OCI-M2 (cell line): ENCODE results near the gene TPCN1.

Source experiments
- DNase-seq: peaks from one replicate; lab custom pipeline; 2025; ENCODE audit not compliant: unreplicated experiment; lab: John Stamatoyannopoulos, UW

TPCN1 gene

DNA sequence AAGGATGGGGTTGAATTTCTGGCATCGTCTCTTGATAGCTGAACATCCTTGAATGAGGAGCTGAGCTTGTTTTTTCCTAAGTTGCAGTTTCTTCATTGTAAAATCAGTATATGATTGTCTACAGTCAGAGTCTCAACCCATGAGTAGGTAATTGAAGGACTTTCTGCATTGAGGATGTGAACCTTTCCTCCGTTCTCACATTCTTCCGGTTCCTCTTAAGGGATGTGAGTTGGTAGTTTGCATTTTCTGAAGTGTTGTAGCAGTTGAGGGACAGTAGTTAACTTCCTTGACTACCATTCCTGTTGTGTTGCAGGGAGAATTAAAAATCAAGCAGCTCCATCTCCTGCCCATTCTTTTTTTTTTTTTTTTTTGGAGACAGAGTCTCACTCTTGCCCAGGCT is 19.1 kb downstream of the TPCN1 start:
- no peak for DNase-seq

DNA sequence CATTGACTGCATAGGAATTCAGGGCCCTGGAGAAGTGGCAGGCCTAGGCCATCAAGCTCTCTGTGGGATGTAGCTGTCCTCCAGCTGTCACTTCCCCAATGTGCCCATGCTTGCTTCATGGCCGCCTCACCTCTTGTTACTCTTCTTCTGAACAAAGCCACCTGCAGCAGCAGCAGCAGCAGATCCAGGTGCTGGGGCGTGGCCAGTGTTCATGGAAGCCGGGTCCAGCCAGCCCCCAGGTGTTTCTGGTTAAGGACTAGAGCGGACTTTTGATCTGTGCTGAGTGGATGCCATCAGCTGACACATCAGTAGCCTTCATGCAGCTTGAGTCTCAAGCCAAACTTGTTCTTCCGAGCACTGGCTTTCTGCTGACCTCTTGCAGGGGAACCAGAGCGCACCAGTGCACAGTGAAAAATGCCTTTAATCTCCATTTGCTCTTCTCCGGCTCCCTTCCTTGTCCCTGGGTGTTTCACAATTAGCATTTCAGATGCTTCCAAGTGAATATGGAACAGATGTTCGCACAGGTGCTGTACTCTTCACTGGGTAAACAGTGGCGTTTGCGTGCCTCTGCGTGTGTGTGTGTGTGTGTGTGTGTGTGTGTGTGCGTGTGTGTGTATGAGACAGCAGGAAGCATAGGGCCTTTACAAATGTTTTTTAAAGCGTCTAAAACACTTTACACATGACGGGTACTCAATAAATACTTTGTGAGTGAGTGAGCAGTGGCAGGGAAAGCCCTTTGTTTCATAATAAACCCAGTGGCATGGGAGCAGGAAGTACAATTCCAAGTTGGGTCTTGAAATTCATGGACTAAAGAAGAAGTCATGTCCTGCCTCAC is 20.1 kb downstream of the TPCN1 start:
- DNase-seq = no peak

DNA sequence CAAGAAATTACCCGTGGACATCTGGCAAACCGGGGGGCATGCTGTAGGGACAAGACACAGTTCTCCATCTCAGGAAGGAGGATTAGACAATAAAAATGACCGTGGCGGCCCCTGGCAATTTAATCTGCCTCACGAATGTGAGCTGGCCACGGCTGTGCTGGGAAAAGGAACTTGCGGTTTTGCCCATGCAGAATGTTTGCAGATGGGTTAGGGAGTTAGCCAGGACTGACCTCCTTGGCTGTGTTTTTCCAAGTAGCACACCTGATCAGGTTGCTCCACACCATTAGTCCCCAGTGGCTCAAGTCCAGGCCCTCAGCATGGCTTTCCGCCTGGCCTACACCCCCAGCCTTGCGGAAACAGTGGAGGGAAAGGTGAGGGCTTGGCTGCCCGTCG is 20.8 kb downstream of the TPCN1 start:
- DNase-seq = no peak

DNA sequence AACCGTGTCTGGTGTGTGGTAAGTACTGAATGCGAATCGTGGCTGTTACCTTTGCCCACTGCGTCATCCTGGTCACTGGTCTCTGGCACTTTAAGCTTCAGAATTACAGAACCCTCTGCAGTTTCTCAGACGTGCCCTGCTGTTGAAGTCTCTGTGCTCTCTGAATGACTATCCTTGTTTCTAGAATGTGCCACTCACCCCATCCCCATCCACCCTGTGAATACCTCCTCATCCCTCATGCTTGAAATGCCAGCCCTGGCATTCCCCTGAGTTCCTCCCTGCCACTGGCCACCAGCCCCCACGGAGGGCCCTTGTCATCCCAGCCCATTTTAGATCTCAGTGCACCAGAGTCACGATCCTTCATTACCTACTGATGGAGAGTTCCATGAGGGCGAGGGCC is 21.3 kb downstream of the TPCN1 start:
- no peak for DNase-seq

DNA sequence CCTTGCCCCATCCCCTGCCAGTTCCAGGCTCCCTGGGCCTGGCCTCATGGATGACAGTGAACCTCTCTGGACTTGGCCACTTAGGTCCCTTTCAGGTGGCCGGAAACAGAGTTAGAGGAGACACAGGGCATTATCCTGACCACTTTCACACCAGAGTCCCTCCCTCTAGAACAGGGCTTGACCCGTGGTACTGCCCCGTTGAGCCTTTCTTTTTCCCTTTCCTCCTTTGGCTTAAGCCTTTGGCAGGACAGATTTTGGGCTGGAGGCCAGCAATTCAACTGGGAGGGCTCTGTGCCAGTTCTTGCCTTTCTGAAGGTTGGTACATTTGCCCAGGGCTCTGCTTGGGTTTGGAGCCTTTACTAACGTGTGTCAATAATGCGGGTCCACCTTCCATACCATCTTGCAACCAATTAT is 22.8 kb downstream of the TPCN1 start:
- no peak for DNase-seq

DNA sequence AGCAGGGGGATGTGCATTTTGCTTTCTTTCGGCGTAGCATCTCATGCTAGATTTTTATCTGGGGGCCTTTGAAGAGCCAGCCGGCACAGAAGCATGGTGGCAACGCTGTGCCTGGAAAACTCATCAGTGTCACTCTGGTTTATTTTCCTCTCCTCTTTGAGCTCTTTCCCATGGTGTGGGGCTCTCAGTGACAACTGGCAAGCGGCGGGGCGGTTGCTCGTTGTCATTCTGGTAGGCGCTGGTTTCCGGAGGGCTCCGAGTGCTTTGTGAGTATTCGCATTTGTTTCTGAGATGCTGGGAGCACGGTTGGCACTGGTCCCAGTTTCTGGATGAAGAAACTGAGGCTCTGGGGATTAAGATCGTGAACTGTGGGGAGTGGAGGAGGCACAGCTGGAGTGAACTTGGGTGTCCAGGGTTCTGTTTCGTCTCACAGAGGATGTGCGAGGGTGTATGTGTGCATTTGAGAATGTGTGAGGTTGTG is 23.3 kb downstream of the TPCN1 start:
- no peak for DNase-seq

DNA sequence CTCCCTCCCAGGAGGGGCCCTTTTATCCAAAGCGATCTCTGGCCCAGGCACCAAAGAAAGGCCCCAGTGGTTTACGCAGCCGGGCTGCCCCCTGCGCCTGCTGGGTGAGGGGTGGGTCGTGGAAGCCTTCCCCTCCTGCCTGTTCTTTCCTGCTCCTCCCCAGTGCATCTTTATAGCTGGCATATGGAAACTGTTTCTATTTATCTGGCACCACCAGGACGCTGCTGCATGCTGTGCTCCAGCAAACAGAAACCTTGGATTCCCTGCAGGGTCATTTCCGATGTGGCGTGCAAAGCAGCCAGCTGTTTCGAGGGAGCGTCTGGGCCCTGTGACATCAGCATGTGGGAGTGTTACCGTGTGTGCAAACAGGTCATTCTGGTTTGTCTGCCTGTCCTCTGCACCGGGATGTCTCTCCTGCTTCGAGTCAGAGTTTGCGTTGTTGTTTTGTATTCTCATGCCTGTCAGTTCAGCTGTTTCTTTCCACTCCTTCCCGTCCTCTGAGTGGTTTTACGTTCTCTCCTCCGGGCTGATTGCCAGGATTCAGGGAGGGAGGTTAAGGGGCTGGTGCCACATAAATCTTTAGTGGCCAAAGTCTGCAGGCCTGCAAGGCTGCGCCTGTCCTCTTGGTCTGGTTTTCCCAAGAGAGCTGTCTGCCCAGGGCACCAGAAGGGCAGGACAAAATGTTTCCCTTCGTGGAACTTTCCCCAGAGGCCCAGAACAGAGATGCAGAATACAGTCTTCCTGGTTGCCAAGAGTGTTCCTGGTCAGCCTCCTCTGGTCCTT is 24.6 kb downstream of the TPCN1 start:
- no peak for DNase-seq

DNA sequence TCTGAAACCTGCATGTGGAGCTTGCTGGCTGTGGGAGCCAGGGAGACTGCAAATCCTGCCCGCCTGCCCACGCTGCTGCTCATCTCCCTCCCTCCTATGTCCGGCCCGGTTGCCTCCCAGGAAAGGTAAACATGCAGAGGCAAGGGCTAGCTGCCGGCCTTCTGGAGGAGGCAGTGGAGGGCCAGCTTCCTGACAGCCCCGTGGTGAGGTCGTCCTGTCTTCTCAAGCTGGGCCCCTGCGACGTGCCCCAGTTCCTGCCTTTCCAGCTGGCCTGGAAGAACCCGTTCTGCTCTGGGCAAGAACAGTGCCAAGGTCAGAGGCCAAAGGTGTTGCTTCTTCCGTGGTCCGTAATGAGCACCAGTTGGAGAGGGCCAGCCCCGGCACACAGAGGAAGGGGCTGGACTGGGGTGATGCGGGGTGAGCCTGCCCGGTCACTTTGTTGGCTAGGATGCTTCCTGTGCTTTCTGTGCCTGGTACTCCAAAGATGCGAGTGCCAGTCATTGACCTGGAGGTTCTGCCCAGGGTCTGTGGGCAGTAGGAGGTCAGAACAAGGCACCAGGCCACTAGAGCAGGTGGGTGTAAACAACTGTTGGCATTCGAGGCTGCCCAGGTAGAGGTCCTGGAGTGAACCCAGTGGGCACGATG is 25.3 kb downstream of the TPCN1 start:
- DNase-seq = no peak

DNA sequence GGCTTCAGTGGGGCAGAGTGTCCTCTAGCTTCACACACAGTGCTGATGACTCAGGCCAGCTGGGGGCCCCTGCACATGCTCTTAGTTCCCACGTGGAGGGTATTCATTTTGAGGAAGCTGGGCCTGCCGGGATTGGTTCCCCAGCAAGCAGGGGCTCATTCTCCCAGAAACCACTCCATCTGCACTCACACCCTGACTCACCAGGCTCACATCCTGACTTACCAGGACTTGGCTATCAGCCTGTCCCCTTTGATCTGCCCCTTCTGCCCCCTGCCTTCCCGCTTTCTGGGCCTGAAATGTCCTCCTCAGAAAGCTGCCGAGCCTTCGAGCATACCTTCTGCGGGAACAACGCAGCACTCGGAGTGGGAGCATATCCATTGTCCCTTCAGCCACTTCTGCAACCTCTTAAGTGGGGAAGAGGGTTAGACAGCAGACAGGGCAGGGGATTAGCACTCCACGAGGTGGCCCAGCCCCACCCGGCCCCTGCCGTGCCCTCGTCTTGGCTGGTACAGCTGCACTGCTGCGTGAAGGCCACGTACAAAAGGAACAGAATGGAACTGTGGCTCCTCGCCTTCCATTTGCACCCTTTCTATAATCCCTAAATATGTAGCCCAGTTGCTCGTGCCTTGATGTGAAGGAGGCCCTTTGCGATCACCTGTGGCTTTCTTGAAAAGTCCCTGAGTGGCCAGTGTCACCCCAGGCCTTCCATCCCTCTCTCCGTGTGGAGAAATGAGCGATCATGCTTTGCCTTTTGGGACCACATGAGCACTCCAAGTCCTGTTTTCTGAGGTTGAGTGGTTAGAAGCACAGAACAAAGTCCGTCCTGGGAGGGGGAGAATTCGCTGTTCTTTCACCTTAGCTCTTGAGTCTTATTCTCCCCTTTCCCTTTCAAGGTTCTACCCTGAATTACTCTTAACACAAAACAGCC is 26.1 kb downstream of the TPCN1 start:
- DNase-seq = no peak

DNA sequence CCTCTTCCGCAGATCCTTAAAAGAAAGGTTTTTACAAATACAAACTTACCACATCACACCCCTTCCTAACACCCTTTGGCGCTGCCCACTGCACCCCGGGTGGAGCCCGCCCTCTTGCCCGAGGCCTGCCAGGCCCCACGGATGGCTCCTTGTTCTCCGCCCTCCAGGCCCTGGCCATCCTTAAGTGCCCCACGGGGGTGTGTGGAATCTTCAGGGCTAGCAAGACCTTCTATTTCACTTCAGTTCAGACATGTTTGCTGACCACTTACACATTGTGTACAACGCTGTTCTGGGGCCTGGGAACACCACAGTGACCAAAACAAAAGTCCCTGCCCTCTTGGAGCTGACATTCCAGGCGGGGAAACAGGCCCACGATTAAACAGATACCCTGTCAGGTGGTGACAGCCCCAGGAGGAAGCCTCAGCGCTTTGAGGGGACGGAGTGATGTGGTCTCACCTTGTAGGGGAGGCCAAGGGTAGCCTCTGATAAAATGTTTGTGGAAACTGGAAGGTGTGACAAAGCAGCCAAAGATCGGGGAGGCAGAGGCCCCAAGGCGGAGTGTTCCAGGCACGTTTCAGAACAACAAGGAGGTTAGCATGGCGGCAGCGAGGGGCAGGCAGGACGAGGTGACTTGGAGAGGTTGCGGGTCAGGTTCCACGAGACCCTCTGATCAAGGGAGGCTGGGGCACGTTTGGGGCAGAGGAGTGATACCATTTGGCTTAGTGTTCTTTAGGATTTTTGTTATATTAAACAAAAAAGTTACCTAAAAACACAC is 27.0 kb downstream of the TPCN1 start:
- DNase-seq = no peak

DNA sequence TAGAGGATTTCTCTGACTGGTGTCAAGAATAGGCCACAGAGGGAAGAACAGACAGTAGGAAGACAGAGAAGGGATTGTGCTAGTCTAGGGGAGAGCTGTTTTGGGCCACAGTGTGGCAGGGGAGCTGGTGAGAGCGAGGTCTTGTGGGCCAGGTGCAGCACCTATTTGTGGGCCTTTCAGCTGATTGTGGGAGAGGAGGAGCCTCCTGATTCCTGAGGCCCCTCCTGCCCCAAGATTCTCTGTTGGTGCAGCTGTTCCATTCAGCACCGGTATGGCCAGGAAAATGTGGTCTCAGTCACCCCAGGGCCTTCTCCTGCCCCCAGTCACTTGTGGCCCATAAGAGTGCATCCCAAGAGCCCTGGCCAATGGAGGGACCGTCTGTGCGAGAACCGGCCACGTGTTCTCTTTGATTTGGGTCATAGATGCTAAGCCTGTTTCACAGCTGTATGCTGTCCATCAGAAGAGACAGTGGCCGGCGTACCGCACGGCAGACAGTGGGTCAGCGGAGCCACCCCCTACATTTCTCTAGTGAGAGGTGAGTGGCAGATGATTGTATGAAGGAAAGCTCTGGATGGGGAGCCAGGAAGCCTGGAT is 27.7 kb downstream of the TPCN1 start:
- DNase-seq = no peak

DNA sequence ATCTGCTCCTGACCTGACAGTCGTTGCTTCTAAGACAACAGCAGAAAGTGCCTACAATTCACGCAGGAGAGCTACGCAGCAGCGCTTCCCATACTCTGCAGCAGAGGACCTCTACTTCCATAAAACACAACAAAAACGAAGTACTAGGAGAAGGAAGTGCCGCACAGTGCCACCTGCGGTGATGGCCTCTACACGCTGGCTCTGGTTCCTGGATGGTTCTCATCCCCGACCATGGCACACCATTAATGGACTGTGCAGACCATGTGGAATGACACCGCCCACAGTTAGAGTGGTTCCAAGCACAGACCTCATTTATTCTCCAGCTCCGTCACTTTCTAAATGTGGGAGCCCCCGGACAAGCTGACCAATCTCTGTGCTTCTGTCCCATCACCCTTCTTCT is 28.3 kb downstream of the TPCN1 start:
- no peak for DNase-seq

DNA sequence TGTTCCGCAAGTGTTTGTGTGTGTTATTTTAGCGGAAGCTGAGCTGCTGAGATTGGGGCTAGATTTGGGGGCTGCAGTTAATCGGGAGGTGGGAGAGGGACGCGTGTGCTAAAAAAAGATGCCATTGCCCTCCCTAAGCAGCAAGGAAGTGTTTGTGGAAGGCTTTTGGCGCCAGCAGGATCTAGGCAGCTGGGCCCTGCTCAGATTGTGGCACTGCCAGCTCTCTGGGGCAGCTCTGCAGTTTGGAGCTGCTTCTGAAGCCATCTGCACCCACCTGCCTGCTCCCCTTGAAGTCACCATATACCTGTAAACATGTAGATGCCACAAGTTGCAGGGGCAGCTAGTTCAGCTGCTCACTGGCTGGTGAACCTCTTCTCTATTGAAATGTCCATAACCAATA is 28.8 kb downstream of the TPCN1 start:
- DNase-seq = no peak

DNA sequence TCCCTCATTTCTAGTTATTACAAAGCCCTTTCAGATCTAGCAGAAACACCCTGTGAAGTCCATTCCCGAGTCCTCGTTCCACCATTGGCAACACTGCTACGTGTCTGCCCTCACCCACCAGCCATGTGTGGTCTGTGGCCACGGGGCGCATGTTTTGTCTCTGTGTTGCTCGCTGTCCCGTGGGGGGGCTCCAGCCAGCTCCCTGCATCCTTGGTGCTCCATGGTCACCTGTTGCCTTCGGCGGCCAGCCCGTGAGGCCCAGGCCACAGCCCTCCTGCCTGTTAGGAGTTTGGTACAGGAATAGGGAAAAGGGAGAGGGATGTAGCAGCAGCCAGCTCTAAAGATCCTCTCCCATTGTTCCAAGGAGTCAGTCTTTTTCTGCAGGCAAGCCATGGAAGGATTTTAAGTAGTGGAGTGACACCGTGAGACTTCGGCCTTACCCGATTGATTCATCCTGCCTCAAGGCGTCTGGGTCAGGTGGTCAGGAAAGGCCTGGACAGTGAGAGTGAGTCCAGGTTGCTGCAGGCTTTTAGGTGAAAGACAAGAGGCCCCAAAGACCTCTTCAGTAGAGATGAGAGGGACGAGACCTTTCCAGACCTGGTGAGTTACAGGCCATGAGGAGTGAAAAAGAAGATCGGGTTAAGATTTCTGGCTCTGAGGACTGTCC is 30.3 kb downstream of the TPCN1 start:
- no peak for DNase-seq

DNA sequence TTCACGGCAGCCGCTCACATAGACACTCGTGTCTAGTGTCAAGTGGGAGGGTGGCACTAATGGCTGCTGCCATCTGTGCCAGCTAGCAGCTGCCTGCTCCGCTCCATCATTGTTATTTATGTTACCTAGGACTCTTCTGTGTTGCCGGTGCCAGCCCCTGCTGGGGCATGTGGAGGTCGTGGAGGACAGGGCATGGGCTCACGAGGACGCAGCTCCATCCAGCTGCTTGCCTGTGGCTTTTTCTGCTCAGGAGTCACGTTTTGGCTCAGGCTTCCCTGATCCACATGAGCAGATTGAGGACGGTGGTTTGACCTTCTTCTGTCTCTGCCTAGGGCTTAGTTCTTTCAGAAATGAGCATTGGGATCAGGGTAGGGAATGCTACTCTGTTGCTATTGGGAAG is 31.2 kb downstream of the TPCN1 start:
- DNase-seq = no peak

DNA sequence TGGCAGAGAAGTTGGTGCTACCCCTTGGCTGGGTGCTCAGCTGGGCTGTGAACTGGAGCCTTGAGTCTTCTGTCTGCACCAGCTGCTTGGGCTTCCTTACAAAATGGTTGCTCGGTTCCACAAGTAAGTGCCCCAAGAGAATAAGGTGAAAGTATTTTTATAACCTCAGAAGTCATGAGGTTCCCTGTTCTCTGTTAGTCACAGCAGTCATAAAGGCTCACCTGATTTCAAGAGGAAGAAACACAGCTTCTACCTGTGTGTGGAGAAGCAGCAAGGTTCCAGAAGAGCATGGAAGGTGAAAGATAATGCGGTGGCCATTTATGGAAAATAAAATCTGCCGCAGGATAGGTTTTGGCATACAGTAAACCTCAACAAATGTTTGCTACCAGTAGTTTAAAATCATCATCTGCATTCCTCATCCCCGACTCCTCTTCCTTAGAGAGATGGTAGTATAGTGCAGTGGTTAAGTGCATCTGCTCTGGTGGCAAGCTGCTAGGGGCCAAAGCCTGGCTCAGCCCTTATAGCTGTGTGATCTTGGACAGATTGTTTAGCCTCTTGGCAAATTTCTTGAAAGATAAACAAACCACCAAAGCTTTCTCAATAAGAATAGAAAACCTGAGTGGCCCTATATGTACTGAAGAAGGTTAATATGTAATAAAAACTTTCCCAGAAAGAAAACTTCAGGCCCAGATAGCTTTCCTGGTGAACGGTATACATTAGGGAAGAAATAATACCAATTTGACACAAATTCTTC is 32.4 kb downstream of the TPCN1 start:
- no peak for DNase-seq

DNA sequence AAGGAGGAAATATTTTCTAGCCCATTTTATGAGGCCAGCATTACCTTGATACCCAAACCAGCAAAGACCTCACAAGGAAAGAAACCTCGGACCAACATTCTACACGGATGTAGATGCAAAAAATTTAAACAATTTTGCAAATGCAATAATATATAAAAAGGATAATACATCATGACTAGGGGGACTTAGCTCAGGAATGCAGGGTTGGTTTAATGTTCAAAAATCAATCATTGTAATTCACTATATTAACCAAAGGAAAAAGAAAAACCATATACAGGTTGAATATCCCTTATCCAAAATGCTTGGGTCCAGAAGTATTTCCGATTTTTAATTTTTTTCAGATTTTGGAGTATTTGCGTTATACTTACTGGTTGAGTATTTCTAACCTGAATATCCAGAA is 33.0 kb downstream of the TPCN1 start:
- no peak for DNase-seq

DNA sequence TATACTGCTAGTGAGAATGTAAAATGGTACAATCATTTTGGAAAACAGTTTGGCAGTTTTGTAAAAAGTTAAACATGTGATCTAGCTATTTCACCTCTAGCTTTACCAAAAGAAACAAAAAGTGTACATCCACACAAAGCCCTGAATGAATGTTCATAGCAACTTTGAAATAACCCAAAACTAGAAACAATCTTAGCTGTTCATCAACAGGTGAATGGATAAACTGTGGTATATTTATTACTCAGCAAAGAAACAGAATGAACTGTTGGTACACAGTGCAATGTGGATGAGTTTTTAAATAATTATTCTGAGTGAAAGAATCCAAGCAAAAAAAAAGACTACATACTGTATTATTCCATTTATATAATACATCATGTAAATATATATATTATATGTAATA is 36.3 kb downstream of the TPCN1 start:
- DNase-seq = no peak
